ENCODE measurements around the gene ADD3. TPM values are rescaled to one million over a fixed set of nuclear protein-coding genes. Genes with fewer than 3 reads are reported as not detected.
A peak's percentile ranks its signal among the peaks of the same experiment; 100 is the strongest.

Gene ADD3
- total and polyA plus RNA-seq, 2 of the 13 experiments (the other 11 are each of a cell fraction or from before 2014, with no cell fraction given), result 44.7 to 57.5 TPM

- no peak for TF ChIP-seq RNF219 (CRISPR knock-in tag; IDR thresholded peaks at IDR 0.05)
- TF ChIP-seq WIZ (CRISPR knock-in tag; IDR thresholded peaks at IDR 0.05), result no peak
- no peak for TF ChIP-seq ZFP36 (IDR thresholded peaks at IDR 0.05; ENCODE audit: borderline replicate concordance, low read depth, low read length, partially characterized antibody)
- TF ChIP-seq THAP11 (CRISPR knock-in tag; IDR thresholded peaks at IDR 0.05), result peak; percentile 65
- no peak for TF ChIP-seq FOXP1 (IDR thresholded peaks at IDR 0.05)
- peak; percentile 55 for TF ChIP-seq FOXP1 (CRISPR knock-in tag; IDR thresholded peaks at IDR 0.05)
- no peak for TF ChIP-seq ZMAT5 (CRISPR knock-in tag; IDR thresholded peaks at IDR 0.05; ENCODE audit: borderline replicate concordance, low read depth)
- TF ChIP-seq TFE3 (CRISPR knock-in tag; IDR thresholded peaks at IDR 0.05), result no peak
- no peak for TF ChIP-seq SPEN (CRISPR knock-in tag; IDR thresholded peaks at IDR 0.05; ENCODE audit: low read depth)
- no peak for TF ChIP-seq REL (CRISPR knock-in tag; conservative IDR thresholded peaks at IDR 0.05)
- peak; percentile 60 for TF ChIP-seq GATAD2A (CRISPR knock-in tag; IDR thresholded peaks at IDR 0.05)
- no peak for TF ChIP-seq GPN1 (CRISPR knock-in tag; IDR thresholded peaks at IDR 0.05; ENCODE audit: borderline replicate concordance)
- TF ChIP-seq FOXO1 (CRISPR knock-in tag; IDR thresholded peaks at IDR 0.05), result no peak
- TF ChIP-seq SAP130 (CRISPR knock-in tag; IDR thresholded peaks at IDR 0.05; ENCODE audit: low read depth), result peak; percentile 47; the same call in 1 of the 2 replicates
- TF ChIP-seq SP5 (CRISPR knock-in tag; IDR thresholded peaks at IDR 0.05; ENCODE audit: borderline replicate concordance, low read depth), result no peak
- TF ChIP-seq ZNF362 (CRISPR knock-in tag; IDR thresholded peaks at IDR 0.05; ENCODE audit: borderline replicate concordance), result no peak
- TF ChIP-seq ARID3A (IDR thresholded peaks at IDR 0.05; ENCODE audit: low read depth, low read length), result peak; percentile 84; the same call in 1 of the 2 replicates
- TF ChIP-seq RERE (CRISPR knock-in tag; IDR thresholded peaks at IDR 0.05; ENCODE audit: low read depth), result no peak
- TF ChIP-seq ZNF446 (CRISPR knock-in tag; IDR thresholded peaks at IDR 0.05), result no peak
These were observed 129.4 kb downstream of the ADD3 start (continued) for GRCh38 chr10:110137142-110137545.

Measured in HepG2 (cell line).